ENCODE measurements around the gene DACH2. TPM values are rescaled to one million over a fixed set of nuclear protein-coding genes. Genes with fewer than 3 reads are reported as not detected.

DACH2 gene
- total and polyA plus RNA-seq, 9 donors = 0.17 to 4.8 (median 0.53) TPM

DNA sequence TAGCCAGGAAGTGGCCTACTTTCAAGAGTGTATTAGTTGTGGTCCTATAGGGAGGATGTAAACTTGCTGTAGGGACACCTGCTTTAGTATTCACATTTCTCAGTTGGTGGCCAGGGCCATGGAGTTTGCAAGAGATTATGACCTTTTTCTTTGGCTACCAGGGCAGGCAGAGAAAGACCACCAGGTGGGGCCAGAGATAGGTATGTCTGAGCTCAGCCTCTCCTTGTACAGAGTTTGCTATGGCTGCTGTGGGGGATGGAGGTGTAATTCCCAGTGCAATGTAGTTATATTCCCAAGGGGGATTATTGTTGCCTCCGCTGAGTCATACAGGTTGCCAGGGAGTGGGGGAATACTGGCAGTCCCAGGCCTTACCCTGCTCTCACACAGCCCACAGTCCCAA, 26.3 kb upstream of the DACH2 start:
- WGBS, 3 donors = 74 to 82% (median 82%) methylated on average over 1 of the region's 1 CpG
- TF ChIP-seq EP300 (IDR thresholded peaks at IDR 0.05) = no peak
- no peak for TF ChIP-seq POLR2A (IDR thresholded peaks at IDR 0.05)
- TF ChIP-seq, protein P1, sequence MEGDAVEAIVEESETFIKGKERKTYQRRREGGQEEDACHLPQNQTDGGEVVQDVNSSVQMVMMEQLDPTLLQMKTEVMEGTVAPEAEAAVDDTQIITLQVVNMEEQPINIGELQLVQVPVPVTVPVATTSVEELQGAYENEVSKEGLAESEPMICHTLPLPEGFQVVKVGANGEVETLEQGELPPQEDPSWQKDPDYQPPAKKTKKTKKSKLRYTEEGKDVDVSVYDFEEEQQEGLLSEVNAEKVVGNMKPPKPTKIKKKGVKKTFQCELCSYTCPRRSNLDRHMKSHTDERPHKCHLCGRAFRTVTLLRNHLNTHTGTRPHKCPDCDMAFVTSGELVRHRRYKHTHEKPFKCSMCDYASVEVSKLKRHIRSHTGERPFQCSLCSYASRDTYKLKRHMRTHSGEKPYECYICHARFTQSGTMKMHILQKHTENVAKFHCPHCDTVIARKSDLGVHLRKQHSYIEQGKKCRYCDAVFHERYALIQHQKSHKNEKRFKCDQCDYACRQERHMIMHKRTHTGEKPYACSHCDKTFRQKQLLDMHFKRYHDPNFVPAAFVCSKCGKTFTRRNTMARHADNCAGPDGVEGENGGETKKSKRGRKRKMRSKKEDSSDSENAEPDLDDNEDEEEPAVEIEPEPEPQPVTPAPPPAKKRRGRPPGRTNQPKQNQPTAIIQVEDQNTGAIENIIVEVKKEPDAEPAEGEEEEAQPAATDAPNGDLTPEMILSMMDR (IDR thresholded peaks at IDR 0.05) = no peak

DNA sequence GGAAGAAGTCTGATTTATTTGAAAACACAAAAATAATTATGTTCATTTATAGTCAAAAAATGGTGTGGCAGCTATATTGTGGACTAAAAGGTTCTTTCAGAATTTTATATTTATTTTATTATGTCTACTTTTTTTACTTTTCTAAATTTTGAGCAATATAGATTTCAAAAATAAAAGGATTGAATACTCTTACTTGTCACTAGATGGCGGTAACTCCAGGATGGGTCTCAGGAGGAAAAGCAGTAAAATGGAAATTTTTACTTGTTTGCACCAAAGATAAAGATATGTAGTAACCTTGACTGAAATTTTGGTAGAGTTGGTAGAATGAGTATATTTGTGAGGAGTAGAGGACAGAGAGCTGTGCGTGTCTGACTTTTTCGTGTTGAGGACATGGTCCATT, 14.5 kb upstream of the DACH2 start:
- intact Hi-C loops (cut with DNase I) = loop anchor here in 1 of 4 donors (10.0 kb wide), 1 partner anchor 591 kb away; no protein-coding TSS in a partner anchor
- 2 to 5% (median 4%) methylated on average over 3 of the region's 3 CpGs for WGBS, 3 donors
- H3K4me1 ChIP-seq (ENCODE audit: insufficient read depth) = no peaks in the 10 kb centered on the region
- no peaks in the 10 kb centered on the region for H3K9me3 ChIP-seq
- no peaks in the 10 kb centered on the region for H3K36me3 ChIP-seq
- no peak for DNase-seq
- no peak for TF ChIP-seq POLR2A (IDR thresholded peaks at IDR 0.05)
- TF ChIP-seq EP300 (IDR thresholded peaks at IDR 0.05) = no peak
- TF ChIP-seq, protein P1 (IDR thresholded peaks at IDR 0.05) = no peak
- no peaks in the 10 kb centered on the region for H3K27me3 ChIP-seq
- H3K27ac ChIP-seq = no peak overlapping the region
- no peak overlapping the region for H3K4me3 ChIP-seq

More for the DNA sequence above, 26.3 kb upstream of the DACH2 start:
- no peaks in the 10 kb centered on the region for H3K9me3 ChIP-seq
- no peak for DNase-seq
- no peaks in the 10 kb centered on the region for H3K36me3 ChIP-seq
- H3K27ac ChIP-seq = no peak overlapping the region
- intact Hi-C loops (cut with DNase I) = no loop called here
- H3K4me3 ChIP-seq = no peak overlapping the region
- no peaks in the 10 kb centered on the region for H3K4me1 ChIP-seq (ENCODE audit: insufficient read depth)
- H3K27me3 ChIP-seq = no peaks in the 10 kb centered on the region

DNA sequence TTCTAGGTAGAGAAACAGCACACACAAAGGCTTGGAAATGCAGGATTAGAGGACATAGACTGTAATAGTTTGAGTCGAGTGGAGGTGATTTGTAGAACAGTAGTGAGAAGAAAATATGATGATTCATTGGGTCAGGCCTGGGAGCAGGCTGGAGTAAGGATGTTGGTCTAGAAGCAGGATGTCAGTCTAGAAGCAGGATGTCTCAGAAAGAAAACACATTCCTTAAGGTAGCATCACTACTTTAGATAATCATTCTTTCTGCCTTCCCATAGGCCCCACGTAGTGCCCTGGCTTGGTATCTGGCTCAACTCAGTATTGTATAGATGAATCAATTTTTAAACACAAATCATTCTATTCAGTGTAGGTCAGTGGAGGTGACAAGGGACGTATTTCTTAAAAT, 11.2 kb upstream of the DACH2 start:
- intact Hi-C loops (cut with DNase I) = loop anchor here in 1 of 4 donors (10.0 kb wide), 1 partner anchor 588 kb away; no protein-coding TSS in a partner anchor
- no peak for TF ChIP-seq POLR2A (IDR thresholded peaks at IDR 0.05)
- TF ChIP-seq EP300 (IDR thresholded peaks at IDR 0.05) = no peak
- TF ChIP-seq, protein P1 (IDR thresholded peaks at IDR 0.05) = no peak

DNA sequence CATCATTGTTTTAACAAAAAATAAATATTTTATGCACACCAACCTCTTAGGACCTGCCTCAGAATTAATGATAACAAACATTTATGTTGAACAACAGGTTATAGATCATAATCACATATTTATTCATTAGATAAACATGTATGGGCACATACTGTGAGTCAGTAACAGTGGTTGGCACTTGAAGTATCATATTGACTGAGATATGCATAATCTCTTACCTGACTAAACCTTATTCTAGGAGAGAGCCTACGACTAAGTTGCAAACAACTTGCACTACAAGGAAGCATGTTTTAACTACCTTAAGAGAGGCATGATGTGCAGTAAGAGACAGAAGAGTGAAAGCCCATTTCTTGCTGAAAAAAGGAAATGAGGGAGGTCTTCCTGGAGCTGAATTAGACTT, 6.5 kb upstream of the DACH2 start:
- H3K36me3 ChIP-seq = no peaks in the 10 kb centered on the region
- no peaks in the 10 kb centered on the region for H3K27me3 ChIP-seq
- no peak overlapping the region for H3K27ac ChIP-seq
- H3K4me1 ChIP-seq (ENCODE audit: insufficient read depth) = no peaks in the 10 kb centered on the region
- H3K4me3 ChIP-seq = no peak overlapping the region
- WGBS, 3 donors = 34 to 59% (median 47%) methylated on average over 1 of the region's 1 CpG
- no peak for DNase-seq
- H3K9me3 ChIP-seq = no peaks in the 10 kb centered on the region
- intact Hi-C loops (cut with DNase I) = no loop called here
- TF ChIP-seq POLR2A (IDR thresholded peaks at IDR 0.05) (no peak), EP300 (IDR thresholded peaks at IDR 0.05) (no peak)
- TF ChIP-seq, protein P1 (IDR thresholded peaks at IDR 0.05) = no peak

More for the DNA sequence above, 11.2 kb upstream of the DACH2 start:
- Histone ChIP-seq H3K27ac (no peak overlapping the region), H3K4me3 (no peak overlapping the region), H3K27me3 (no peaks in the 10 kb centered on the region), H3K36me3 (no peaks in the 10 kb centered on the region), H3K4me1 (ENCODE audit: insufficient read depth) (no peaks in the 10 kb centered on the region), H3K9me3 (no peaks in the 10 kb centered on the region)
- WGBS, 3 donors = 67 to 69% (median 67%) methylated on average over 3 of the region's 3 CpGs
- no peak for DNase-seq

All from ovary (tissue), 9 donors.